Lower leg skin (tissue), 4 donors: Measurements from ENCODE around the gene PATJ. TPM values are rescaled to one million over a fixed set of nuclear protein-coding genes. Genes with fewer than 3 reads are reported as not detected.

Experiments
- DNase-seq, 2 donors: peaks; one replicate each; pipeline ENCODE4 v3.0.0-alpha.2; 2019; ENCODE audit warnings: low spot score in 2 of 2
- H3K4me3 ChIP-seq: fragments of 200-600 bp; sonication (generic); 2 replicates; pipeline ENCODE4 v1.5.1; 2017; ENCODE audit warnings: mild to moderate bottlenecking, low read depth; ENCODE audit not compliant: poor library complexity, severe bottlenecking
- POLR2A ChIP-seq, 2 donors: fragments of 450-650 bp; IDR thresholded peaks; one replicate each; pipeline ENCODE4 v1.6.1; 2016 to 2017; ENCODE audit warnings: antibody characterized with exemption in 2 of 2, mild to moderate bottlenecking in 1 of 2, moderate library complexity in 1 of 2
- WGBS, 2 donors: methylation state at CpG; one replicate each; pipeline ENCODE4 v1.1.5; 2018; 5-methylcytosine and 5-hydroxymethylcytosine counted together
- intact Hi-C: fragments of 100-400 bp; cut with DNase I; formaldehyde crosslinking; loops from one replicate; pipeline ENCODE4 v1.15.0; 2023; ENCODE audit warnings: low total_unique reads
- total RNA-seq, 4 donors: library from RNA; depleted of rRNA; stranded (reverse); fragments of >200 nt; gene quantifications; one replicate each; pipeline ENCODE4 v1.1.0, GENCODE V29; 2016
- TF ChIP-seq, protein P1 (sequence below), 3 donors: fragments of 450-650 bp; IDR thresholded peaks; one replicate each; pipeline ENCODE4 v1.5.1; 2016; ENCODE audit warnings: antibody characterized with exemption in 3 of 3, mild to moderate bottlenecking in 3 of 3, moderate library complexity in 2 of 3

Gene PATJ
- total RNA-seq, 4 donors from 2014 or later: 50.5 to 89.3 (median 64.5) TPM

DNA sequence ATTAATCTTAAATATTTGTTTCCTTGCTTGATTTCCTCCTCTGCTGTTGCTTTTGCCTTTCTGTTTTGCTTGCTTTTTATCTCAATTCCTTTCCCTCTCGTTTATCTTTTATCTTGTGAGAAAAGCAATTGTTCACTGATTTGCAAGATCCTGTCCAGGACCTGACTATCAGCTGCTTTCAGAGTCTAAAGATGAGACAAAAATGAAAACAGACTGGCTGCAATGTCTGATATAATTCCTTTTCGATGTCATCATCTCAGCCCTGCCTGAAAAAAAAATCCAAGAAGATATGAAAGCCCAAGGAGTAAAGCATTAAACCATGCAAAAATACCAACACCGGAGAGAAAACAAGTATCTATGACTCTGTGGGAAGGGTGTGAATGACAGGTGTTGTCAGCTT lies 225.5 kb downstream of the PATJ start:
- TF ChIP-seq, protein P1, sequence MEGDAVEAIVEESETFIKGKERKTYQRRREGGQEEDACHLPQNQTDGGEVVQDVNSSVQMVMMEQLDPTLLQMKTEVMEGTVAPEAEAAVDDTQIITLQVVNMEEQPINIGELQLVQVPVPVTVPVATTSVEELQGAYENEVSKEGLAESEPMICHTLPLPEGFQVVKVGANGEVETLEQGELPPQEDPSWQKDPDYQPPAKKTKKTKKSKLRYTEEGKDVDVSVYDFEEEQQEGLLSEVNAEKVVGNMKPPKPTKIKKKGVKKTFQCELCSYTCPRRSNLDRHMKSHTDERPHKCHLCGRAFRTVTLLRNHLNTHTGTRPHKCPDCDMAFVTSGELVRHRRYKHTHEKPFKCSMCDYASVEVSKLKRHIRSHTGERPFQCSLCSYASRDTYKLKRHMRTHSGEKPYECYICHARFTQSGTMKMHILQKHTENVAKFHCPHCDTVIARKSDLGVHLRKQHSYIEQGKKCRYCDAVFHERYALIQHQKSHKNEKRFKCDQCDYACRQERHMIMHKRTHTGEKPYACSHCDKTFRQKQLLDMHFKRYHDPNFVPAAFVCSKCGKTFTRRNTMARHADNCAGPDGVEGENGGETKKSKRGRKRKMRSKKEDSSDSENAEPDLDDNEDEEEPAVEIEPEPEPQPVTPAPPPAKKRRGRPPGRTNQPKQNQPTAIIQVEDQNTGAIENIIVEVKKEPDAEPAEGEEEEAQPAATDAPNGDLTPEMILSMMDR (IDR thresholded peaks at IDR 0.05): no peak
- intact Hi-C loops: no loop called here
- H3K4me3 ChIP-seq: no peak overlapping the region
- 37 to 51% methylated on average over 3 of the region's 3 CpGs for WGBS, 2 donors
- no peak for DNase-seq

DNA sequence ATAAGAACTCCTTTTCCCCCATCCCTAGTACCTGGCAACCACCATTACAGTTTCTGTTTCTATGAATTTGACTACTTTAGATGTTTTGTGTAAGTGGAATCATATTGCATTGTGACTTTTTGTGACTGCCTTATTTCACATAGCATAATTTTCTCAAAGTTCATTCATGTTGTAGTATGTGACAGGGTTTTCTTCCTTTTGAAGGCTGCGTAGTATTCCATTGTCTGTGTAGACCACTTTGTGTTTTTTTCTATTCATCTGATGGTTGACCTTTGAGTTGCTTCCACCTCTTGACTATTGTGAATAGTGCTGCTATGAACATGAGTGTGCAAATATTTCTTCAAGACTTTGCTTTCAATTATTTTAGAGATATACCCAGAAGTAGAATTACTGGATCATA lies 226.6 kb downstream of the PATJ start:
- intact Hi-C loops: no loop called here
- no peak for DNase-seq
- TF ChIP-seq, protein P1 (IDR thresholded peaks at IDR 0.05): no peak
- TF ChIP-seq POLR2A (IDR thresholded peaks at IDR 0.05): no peak
- WGBS, 2 donors: 97 to 100% methylated on average over 1 of the region's 1 CpG
- no peak overlapping the region for H3K4me3 ChIP-seq

DNA sequence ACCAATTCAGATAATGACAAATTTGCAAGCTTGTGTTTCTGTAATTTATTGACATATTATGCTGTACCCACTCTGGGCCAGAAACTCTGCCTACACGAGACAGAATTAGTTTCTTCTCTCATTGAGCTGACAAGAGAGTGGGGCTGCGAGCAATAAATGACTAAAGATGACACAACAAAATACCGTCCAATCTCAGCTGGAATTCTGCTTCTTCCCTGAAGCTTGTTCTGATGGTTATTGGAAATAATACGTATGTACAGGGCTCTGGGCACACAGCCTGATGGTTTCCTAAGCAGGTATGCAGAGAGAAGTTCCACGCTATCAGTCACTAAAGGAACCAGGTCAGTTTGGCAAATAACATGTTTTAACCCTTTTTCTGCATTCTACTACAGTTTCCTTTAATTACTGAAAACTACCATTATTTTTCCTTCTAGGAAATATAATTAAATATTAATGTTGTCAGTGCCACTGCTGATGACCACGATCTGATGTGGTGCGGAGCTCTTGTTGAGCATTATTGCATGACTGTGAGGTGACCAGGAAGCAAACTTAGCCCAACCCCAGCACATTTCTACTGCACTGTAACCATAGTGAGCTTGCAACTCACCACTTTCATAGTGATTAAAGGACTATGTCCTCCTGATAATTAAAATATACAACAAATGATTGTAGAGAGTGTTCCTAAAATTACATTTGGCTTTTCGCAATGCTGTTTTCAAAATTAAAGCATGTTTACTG lies 231.0 kb downstream of the PATJ start:
- WGBS, 2 donors: 85% methylated on average over 8 of the region's 8 CpGs
- intact Hi-C loops: no loop called here
- TF ChIP-seq, protein P1 (IDR thresholded peaks at IDR 0.05): no peak
- TF ChIP-seq POLR2A (IDR thresholded peaks at IDR 0.05): no peak
- DNase-seq: no peak
- no peak overlapping the region for H3K4me3 ChIP-seq

DNA sequence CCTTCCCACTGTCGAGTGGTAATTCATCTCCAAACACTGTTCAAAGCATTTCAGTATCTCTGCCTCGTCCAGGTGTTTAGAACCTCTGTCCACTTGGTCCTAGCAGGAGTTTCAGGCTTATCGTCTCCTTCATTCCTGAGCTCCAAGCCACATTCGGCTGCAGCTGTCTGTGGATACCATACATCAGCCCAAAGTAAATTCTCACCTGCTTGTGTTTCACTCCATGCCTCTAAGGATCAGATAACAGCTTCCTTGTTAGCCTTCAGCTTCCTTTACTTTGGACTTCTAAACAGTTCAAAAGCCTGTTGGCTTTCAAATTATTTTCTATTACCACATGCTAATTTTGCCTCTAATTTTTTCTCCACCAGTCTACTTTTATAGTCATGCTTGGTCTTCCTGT lies 233.4 kb downstream of the PATJ start:
- H3K4me3 ChIP-seq: no peak overlapping the region
- intact Hi-C loops: no loop called here
- DNase-seq: no peak
- WGBS, 2 donors: 87 to 90% methylated on average over 4 of the region's 4 CpGs
- no peak for TF ChIP-seq POLR2A (IDR thresholded peaks at IDR 0.05)
- TF ChIP-seq, protein P1 (IDR thresholded peaks at IDR 0.05): no peak

DNA sequence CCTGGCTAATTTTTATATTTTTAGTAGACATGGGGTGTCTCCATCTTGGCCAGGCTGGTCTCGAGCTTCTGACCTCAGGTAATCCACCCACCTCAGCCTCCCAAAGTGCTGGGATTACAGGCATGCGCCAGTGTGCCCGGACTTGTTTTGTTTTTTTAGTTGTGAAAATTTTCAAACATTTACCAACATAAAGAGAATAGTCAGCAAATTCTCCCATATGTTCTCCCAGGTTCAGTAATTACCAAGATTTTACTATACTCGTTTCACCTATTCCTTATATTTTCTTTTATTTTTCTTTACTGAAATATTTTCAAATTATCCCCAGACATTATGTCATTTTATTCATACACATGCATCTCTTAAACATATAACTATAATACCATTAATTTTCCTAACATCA lies 234.3 kb downstream of the PATJ start:
- H3K4me3 ChIP-seq: no peak overlapping the region
- 90 to 95% methylated on average over 4 of the region's 4 CpGs for whole genome bisulfite sequencing, 2 donors

More for the DNA sequence above, 234.3 kb downstream of the PATJ start:
- DNase-seq: no peak
- intact Hi-C loops: no loop called here
- TF ChIP-seq POLR2A (IDR thresholded peaks at IDR 0.05): no peak
- TF ChIP-seq, protein P1 (IDR thresholded peaks at IDR 0.05): no peak
